Measurements from ENCODE around the gene JAG1. TPM values are rescaled to one million over a fixed set of nuclear protein-coding genes. Genes with fewer than 3 reads are reported as not detected.

JAG1 gene
- polyA plus RNA-seq, 1 donor (not counting 4 experiments of a cell fraction or from before 2014, with no cell fraction given): 84.2 TPM

DNA sequence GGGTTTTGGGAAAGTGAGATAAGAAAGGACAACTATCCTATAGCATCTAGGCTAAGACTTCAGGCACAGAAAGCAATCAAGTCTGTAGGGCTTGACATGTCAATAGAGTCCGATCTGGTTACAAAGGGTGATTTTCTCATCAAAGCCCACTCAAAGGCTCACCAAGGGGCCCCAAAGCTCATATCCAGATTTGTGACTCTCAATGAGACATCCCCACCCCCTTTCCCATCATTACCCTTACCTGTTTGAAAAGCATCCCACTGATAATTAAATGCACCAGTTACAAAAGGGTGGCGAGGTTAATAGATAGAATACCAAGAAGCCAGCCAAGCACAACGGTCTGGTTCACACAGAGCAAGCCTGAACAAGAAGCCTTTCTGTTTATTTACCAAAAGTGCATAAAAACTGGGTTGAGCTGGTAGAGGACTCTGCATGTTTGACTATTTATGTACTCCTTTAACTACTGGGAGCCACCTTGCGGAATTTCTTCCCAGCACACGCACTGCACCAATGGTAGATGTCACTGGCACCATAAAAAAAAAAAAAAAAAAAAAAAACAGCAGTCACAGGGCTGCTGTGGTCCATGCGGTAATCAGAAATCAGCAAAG, 6.1 kb downstream of the JAG1 start:
- peak; percentile 59 for FAIRE-seq
- peak overlapping the region; percentile 100 for H3K4me2 ChIP-seq (ENCODE audit: control insufficient read depth, extremely low read depth, insufficient read depth, low read depth, low read length)
- H3K4me3 ChIP-seq (ENCODE audit: control insufficient read depth in 2 of 3, extremely low read depth in 1 of 3, insufficient read depth in 2 of 3, low read depth in 1 of 3, low read length in 3 of 3): peak overlapping the region; percentile 3 to 99 (median 99)
- peaks cover 100% of the 10 kb centered on the region for H3K79me2 ChIP-seq (ENCODE audit: control insufficient read depth, insufficient read depth, low read length)
- H3K27ac ChIP-seq (ENCODE audit: control insufficient read depth, insufficient read depth, low read length): peak overlapping the region; percentile 94
- peaks cover 80% of the 10 kb centered on the region for H4K20me1 ChIP-seq (ENCODE audit: control insufficient read depth, extremely low read depth, insufficient read depth, low read length)
- peak overlapping the region; percentile 97 for H3K9ac ChIP-seq (ENCODE audit: control insufficient read depth, extremely low read depth, insufficient read depth, low read length)
- no peaks in the 10 kb centered on the region for H3K27me3 ChIP-seq (ENCODE audit: control insufficient read depth, extremely low read depth, insufficient read depth, low read length)
- dilution Hi-C loops (cut with MboI; ENCODE audit: extremely low pct_ligation_motif_present, low sequenced_read_pairs): no loop called here
- DNase-seq (ENCODE audit: low read depth, low spot score): no peak
- H2AFZ ChIP-seq (ENCODE audit: control insufficient read depth, low read length): no peak overlapping the region
- TF ChIP-seq EZH2 (IDR thresholded peaks at IDR 0.05; ENCODE audit: low read length): no peak
- TF ChIP-seq, protein P1, sequence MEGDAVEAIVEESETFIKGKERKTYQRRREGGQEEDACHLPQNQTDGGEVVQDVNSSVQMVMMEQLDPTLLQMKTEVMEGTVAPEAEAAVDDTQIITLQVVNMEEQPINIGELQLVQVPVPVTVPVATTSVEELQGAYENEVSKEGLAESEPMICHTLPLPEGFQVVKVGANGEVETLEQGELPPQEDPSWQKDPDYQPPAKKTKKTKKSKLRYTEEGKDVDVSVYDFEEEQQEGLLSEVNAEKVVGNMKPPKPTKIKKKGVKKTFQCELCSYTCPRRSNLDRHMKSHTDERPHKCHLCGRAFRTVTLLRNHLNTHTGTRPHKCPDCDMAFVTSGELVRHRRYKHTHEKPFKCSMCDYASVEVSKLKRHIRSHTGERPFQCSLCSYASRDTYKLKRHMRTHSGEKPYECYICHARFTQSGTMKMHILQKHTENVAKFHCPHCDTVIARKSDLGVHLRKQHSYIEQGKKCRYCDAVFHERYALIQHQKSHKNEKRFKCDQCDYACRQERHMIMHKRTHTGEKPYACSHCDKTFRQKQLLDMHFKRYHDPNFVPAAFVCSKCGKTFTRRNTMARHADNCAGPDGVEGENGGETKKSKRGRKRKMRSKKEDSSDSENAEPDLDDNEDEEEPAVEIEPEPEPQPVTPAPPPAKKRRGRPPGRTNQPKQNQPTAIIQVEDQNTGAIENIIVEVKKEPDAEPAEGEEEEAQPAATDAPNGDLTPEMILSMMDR (optimal IDR thresholded peaks at IDR 0.05 in 1 of 3, IDR thresholded peaks at IDR 0.05 in 1 of 3, conservative IDR thresholded peaks at IDR 0.05 in 1 of 3; ENCODE audit: extremely low read depth in 1 of 3, insufficient read depth in 2 of 3, low read length in 3 of 3): peak in 2 of 3 experiments; percentile 17 to 31
- H3K4me1 ChIP-seq (ENCODE audit: control insufficient read depth, extremely low read depth, insufficient read depth, low read length): peaks cover 74% of the 10 kb centered on the region
- peaks cover 3% of the 10 kb centered on the region for H3K9me1 ChIP-seq (ENCODE audit: control insufficient read depth, extremely low read depth, insufficient read depth, low read length)
- peaks cover 34 to 74% of the 10 kb centered on the region in 2 experiments for H3K36me3 ChIP-seq (ENCODE audit: control insufficient read depth in 2 of 2, extremely low read depth in 1 of 2, insufficient read depth in 2 of 2, low read length in 2 of 2)
- no peaks in the 10 kb centered on the region for H3K9me3 ChIP-seq (ENCODE audit: control insufficient read depth, low read depth, low read length)

DNA sequence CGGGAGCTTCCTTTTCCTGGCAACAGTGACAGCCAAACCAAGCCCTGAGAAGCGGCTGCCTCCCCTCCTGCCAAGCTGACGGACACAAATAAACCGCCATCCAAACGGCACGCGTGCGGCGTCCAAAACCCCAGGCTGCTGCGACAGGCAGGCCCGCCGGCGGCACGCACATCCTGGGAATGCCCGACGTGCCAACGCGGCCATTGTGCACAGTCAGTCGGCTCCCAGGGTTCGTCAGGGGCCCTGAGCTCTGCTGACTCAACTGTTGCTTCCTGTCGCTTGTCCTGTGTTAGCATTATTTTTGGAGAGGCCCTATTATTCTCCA, 6.8 kb downstream of the JAG1 start:
- FAIRE-seq: no peak
- Histone ChIP-seq H2AFZ (ENCODE audit: control insufficient read depth, low read length) (no peak overlapping the region), H3K27me3 (ENCODE audit: control insufficient read depth, extremely low read depth, insufficient read depth, low read length) (no peaks in the 10 kb centered on the region), H3K9me1 (ENCODE audit: control insufficient read depth, extremely low read depth, insufficient read depth, low read length) (peaks cover 3% of the 10 kb centered on the region), H3K9me3 (ENCODE audit: control insufficient read depth, low read depth, low read length) (no peaks in the 10 kb centered on the region), H3K4me3 (ENCODE audit: control insufficient read depth in 2 of 3, extremely low read depth in 1 of 3, insufficient read depth in 2 of 3, low read depth in 1 of 3, low read length in 3 of 3) (peak overlapping the region; percentile 3 to 99 (median 99)), H3K79me2 (ENCODE audit: control insufficient read depth, insufficient read depth, low read length) (peaks cover 100% of the 10 kb centered on the region), H3K4me1 (ENCODE audit: control insufficient read depth, extremely low read depth, insufficient read depth, low read length) (peaks cover 80% of the 10 kb centered on the region), H3K9ac (ENCODE audit: control insufficient read depth, extremely low read depth, insufficient read depth, low read length) (peak overlapping the region; percentile 97), H3K36me3 (ENCODE audit: control insufficient read depth in 2 of 2, extremely low read depth in 1 of 2, insufficient read depth in 2 of 2, low read length in 2 of 2) (peaks cover 34 to 76% of the 10 kb centered on the region in 2 experiments), H4K20me1 (ENCODE audit: control insufficient read depth, extremely low read depth, insufficient read depth, low read length) (peaks cover 83% of the 10 kb centered on the region), H3K27ac (ENCODE audit: control insufficient read depth, insufficient read depth, low read length) (peak overlapping the region; percentile 94), H3K4me2 (ENCODE audit: control insufficient read depth, extremely low read depth, insufficient read depth, low read depth, low read length) (peak overlapping the region; percentile 100)
- no peak for DNase-seq (ENCODE audit: low read depth, low spot score)
- TF ChIP-seq EZH2 (IDR thresholded peaks at IDR 0.05; ENCODE audit: low read length): no peak
- TF ChIP-seq, protein P1 (optimal IDR thresholded peaks at IDR 0.05 in 1 of 3, IDR thresholded peaks at IDR 0.05 in 1 of 3, conservative IDR thresholded peaks at IDR 0.05 in 1 of 3; ENCODE audit: extremely low read depth in 1 of 3, insufficient read depth in 2 of 3, low read length in 3 of 3): no peak
- dilution Hi-C loops (cut with MboI; ENCODE audit: extremely low pct_ligation_motif_present, low sequenced_read_pairs): no loop called here
